GM06990 (cell line): ENCODE data around the gene ACAA1.

Source experiments
- DNase-seq: peaks from one replicate; pipeline ENCODE4 v3.0.0-alpha.2; 2011; ENCODE audit not compliant: insufficient read length; ENCODE audit errors: extremely low read depth
- H3K27me3 ChIP-seq: replicated peaks from 2 replicates; pipeline ENCODE4 v1.6.0; 2011; ENCODE audit warnings: low read length; ENCODE audit not compliant: control insufficient read depth, insufficient read depth
- H3K36me3 ChIP-seq: 2 replicates; pipeline ENCODE4 v1.5.1; 2011; ENCODE audit warnings: low read length; ENCODE audit not compliant: control insufficient read depth, insufficient read depth
- H3K4me3 ChIP-seq: replicated peaks from 2 replicates; pipeline ENCODE4 v1.5.1; 2011; ENCODE audit warnings: low read depth, mild to moderate bottlenecking, control low read depth, low read length
- CTCF ChIP-seq: IDR thresholded peaks from 2 replicates; pipeline ENCODE4 v1.5.1; 2011; ENCODE audit warnings: low read length, control low read depth, mild to moderate bottlenecking, inconsistent platforms; ENCODE audit not compliant: insufficient read depth, poor library complexity, severe bottlenecking

ACAA1 gene

GRCh38 chr3:38151667-38152265 lies 14.8 kb upstream of the ACAA1 start:
- no peak for DNase-seq
- Histone ChIP-seq H3K4me3 (no peak overlapping the region), H3K36me3 (no peaks in the 10 kb centered on the region), H3K27me3 (no peaks in the 10 kb centered on the region)
- TF ChIP-seq CTCF: no peak

- no peak for DNase-seq
- H3K27me3 ChIP-seq: no peaks in the 10 kb centered on the region
- no peak overlapping the region for H3K4me3 ChIP-seq
- TF ChIP-seq CTCF: peak; percentile 33
- H3K36me3 ChIP-seq: no peaks in the 10 kb centered on the region
Measured at GRCh38 chr3:38150780-38151528, 14.0 kb upstream of the ACAA1 start.

GRCh38 chr3:38149708-38150107 lies 12.8 kb upstream of the ACAA1 start:
- Histone ChIP-seq H3K27me3 (no peaks in the 10 kb centered on the region), H3K4me3 (no peak overlapping the region), H3K36me3 (no peaks in the 10 kb centered on the region)
- no peak for DNase-seq
- no peak for TF ChIP-seq CTCF

- no peak overlapping the region for H3K4me3 ChIP-seq
- no peak for TF ChIP-seq CTCF
- DNase-seq: no peak
- H3K36me3 ChIP-seq: no peaks in the 10 kb centered on the region
- no peaks in the 10 kb centered on the region for H3K27me3 ChIP-seq
Measured at GRCh38 chr3:38148311-38148882, 11.5 kb upstream of the ACAA1 start.

GRCh38 chr3:38147421-38147820 lies 10.5 kb upstream of the ACAA1 start:
- H3K4me3 ChIP-seq: no peak overlapping the region
- TF ChIP-seq CTCF: no peak
- no peaks in the 10 kb centered on the region for H3K27me3 ChIP-seq
- no peaks in the 10 kb centered on the region; the same call in 1 of the 2 replicates for H3K36me3 ChIP-seq
- no peak for DNase-seq
